ENCODE data around the gene ZACN.
A peak's percentile ranks its signal among the peaks of the same experiment; 100 is the strongest.

Gene ZACN

DNA sequence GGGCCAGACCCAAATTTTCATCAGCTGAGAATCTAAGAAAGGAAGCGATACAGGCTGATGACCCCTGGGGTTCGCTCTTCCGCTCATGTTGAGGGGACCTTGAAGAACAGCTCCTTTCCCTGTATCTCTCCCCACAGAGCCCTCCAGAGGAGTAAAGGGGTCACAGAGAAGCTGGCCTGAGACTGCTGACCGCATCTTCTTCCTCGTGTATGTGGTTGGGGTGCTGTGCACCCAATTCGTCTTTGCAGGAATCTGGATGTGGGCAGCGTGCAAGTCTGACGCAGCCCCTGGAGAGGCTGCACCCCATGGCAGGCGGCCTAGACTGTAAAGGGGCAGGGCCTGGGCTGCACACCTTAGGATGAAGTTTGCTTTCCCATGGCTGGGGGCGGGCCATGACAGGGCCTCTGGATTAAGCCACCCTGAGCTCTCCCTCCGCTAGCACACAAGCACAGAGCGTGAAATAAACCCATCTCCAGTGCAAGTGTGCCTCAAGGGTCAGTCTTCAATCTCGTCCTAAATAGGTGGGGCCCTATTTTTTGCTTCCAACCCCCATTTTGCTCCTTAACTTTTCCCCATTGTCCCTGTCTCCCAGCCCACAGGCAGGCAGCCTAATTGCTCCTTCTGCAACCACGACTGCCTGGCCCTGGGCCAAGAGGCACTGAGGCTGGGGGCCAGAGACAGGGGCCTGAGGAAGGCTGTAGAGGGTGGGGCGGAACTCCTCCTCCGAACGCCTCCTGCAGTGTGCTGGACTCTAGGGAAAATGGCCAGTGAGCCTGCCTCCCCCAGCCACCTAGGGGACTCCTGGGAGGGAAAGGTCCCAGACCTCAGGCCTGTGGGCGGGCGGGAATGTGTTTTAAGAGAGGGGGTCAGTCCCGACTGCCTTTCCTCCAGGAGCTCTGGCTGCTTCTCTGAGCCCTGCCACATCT is 3.6 kb downstream of the ZACN start:
- no peak for DNase-seq

DNA sequence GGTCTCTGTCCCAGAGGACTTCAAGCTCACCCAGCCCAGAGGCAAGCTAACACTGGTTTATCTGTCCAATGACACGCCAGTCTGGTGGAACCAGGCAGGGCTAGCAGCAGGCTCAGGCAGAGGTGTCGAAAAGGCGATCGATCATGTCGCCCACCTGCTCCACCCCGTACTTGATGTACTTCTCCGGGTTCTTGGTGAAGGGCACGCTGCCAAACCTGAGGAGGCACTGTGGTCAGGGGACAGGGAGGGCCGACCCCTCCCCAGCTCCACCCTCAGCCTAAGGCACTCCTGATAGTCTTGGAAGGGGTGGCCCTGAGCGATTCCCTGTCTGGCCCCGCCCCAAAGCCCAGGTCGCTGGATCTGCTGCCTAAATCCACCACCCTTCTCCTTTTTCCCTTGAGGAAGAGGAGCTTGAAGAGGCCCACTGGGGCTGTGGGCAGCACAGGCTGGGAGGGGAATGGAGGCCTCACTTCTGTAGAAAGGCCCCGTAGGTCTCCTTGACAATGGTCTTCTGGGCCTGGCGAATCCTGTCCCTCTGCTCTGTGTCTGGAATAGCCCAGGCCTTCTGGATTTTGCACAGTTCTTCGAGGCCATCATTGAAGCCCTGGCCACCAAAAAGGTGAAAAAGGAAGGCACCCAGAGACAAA is 4.7 kb downstream of the ZACN start:
- DNase-seq, result no peak

DNA sequence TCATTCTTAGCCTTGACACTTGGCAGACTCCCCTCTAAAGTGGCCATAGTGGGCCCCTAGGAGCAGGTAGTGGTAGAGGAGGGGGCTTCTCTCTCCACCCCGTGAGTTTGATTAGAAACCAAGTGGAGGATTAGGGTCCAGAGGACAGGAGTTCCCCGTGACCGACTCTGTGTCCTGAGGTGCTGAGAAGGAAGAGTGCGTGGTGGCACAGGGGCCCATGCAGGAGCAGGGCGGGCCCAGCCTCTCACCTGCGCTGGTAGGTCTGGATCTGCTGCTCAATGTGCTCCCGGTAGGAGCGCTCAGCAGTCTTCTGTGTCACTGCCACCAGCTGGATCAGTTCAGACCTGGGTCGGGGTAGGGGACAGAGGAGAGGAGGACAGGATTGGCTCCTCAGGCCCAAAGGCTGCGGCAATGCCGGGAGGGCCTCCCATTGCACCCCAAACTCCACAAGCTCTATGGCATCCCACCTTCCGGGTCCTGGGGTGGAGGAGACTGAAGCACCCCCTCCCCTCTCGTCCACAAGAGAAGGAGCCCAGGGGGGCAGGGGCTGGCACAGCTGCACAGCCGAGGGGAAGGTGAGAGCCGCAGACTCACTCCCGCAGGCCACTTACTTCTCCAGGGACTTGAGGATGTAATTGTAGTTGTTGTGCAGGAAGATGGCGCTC is 6.2 kb downstream of the ZACN start:
- no peak for DNase-seq

DNA sequence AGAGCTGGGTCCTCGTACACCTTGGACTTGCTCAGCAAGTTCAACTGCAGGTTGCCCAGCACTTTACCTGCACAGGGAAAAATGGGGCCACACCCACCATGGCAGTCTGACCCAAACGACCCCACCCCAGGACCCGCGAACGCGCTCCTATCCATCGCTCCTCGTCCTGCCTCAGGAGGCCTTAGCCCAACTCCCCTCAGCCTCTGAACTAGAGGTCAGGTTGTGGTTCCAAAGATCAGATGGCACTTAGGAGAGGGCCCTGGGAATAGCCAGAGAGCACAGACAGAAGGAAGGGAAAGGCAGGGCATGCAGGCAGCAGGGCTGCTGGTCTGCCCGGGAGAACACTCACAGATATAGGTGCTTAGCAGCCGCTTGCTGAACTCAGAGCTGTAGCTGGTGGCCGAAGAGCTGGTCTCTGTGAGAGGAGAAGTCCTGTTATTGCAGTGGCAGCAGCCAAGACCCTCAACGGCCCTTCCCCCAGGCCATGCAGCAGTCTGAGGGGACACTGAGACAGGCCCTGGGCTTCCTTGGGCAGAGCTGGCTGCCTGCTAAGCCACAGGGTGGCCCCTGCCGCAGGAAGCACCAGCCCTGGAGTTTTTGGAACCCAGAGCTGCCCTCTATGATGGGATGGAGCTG is 6.9 kb downstream of the ZACN start:
- DNase-seq, result no peak

DNA sequence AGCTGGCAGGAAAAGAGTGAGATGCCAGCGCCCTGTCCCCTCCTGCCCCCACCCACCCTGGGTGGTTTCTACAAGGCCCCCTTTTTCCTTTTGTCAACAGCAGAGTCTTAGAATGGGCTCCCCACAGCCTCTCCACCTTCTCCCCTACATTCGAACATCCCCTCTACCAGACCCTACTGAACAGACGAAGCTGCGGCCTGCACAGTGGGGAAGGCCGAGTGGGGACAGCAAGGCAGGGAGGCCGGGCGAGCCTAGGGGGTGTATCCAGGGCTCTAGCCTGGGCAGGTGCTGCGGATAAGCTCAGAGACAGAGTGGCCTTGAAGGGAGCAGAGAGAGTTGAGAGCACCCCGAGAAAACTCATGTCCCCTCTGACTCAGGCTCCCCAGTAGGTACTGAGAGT is 7.4 kb downstream of the ZACN start:
- DNase-seq, result no peak

DNA sequence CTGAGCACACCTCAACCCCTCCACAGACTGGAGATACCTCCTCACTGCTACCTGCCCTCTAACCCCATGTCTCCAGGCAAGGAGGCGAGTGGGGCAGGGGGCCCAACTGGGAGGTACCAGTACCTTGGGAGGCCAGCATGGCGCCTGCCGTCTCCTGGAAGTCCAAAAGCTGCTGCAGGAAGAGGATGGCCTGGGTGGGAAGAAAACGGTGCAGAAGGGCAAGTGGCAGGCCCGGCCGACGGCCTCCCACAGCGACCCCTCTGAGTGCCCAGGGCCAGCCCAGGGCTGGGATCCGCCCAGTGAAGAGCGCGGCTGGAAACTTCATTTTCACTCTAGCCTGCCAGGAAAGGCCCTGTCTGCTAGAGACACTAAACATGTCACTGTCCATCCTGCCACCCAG is 8.5 kb downstream of the ZACN start:
- no peak for DNase-seq

DNA sequence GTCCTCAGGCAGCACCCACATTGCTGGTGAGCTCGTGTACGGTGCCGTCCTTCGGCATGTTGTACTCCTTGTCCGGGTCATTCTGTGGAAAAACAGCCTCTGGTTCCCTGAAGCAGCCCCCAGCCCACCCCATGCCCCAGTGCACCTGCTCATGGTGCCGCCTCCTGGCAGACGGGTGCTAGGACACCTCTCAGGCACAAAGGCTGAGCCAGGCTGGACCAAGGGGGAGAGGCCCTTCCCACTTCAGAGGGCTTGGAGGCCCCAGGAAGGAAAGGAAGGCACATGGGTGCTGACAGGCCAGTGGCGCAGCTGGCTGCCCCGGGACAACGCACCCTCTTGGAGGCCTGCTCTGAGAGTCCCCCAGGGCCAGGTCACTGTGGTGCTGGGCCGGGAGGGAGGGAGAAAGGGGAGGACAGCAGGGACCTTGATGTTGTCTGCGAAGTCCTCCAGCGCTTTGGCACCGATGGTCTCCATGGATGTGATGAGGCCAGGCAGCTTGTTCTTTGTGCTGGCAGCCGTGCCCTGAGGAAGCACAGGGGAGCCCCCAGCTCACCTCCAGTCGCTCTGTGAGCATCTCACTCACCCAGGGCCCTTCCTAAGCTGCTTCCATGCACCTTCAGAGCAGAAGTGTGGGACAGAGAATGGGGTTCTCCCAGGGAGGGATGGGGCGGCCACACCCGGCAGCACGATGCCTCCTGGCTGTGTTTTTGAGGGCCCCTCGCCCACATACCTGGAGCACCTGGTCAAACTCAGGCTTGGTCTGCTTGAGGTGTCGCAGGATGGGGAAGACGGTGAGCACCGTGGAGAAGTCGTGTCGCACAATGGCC is 9.3 kb downstream of the ZACN start:
- no peak for DNase-seq

DNA sequence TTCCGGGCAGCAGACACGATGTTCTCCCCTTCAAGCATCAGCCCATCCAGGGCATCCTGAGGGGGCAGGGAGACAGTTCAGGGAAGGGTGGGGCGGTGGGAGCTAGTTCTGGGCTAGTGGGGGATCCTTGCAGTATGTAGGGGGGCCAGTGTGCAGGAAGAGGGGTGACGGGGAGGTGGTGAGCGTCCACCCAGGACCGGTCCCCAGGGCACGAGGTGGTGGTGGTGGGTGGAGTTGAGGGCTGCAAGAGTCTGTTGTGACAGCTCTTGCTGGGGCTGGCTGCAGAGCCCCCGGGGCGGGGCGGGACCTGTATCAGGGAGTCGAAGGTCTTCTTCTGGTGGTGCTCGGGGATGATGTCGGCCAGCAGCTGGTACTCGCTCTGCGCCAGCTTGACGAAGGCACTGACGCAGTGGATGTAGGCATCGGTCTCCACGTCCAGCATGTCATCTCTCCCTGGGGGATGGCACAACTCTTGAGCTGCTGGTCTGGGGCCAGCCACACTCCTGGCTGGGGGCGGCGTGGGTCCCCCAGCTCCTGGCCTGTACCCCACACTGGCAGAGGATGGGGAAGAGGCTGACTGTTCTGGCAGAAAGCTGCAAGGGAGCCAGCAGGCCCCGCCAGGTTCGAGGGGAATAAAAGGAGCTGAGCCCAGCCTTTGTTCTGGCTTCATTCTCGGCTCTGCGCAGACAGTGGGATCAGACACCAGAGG is 10.0 kb downstream of the ZACN start:
- no peak for DNase-seq

DNA sequence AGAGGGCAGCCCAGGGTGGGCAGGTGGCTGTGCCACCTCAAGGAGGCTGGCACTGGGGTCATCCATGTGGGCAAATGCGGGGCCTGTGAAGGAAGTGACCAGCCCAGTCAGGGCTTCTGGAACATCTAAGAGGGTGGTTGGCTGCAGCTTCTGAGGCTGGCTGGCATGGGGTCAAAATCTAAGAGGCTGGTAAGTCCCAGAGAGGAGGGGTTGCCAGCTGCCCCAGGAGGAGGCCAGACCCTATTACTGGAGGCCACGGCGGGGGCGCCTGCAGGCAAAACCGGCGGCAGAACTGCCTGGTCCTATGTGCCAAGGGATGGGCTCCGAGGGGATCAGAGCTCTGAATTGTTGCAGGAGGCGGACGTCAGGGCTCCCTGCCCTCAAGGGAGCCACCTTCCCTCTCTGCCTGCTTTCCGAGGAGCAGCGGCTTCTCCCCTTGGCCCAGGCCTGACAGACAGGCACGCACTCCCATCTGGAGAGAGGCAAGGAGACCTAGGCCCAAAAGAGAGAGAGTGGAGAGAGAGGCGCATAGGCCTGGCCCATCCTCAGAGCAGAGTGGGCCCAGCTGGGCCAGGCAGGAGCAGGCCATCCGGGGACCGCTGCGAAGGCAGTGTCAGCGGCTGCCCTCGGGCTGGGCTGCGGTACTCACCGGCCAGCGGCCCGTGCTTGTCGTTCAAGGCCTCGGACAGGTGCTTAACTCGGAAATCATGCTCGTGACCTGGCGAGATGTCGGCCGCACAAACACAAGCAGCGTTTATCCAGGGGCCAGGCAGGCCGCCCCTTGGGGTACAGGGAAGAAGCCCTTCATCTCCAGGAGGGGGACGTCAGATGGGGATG is 10.9 kb downstream of the ZACN start:
- no peak for DNase-seq

DNA sequence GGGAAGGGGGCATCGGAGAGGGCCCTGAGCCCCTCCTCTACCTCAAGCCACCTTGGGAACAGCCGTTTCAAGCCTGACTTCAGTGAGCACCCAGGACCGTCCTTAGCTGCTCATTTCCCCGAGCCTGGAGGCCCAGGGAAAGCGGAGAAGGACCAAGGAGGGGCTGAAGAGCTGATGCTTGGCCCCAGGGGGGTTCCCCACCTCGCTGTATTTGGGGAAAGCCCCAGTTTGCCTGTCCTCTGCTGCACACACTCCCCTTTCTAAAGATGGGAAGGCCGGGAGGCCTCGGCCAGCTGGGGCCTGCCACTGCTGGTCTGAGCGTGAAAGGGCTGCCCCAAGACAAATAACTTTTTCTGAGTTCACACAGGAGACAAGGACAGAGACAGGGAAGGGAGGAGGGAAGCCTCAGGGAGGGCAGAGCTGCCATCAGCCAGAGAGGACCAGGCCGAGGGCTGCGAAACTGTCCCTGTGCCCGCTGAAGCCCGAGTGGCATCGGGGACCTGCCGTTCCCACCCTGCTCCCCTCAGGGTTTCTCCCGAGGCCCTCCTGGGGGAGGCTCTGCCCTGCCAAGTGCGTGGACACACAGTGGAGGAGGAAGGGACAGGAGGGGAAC is 11.6 kb downstream of the ZACN start:
- DNase-seq, result no peak

DNA sequence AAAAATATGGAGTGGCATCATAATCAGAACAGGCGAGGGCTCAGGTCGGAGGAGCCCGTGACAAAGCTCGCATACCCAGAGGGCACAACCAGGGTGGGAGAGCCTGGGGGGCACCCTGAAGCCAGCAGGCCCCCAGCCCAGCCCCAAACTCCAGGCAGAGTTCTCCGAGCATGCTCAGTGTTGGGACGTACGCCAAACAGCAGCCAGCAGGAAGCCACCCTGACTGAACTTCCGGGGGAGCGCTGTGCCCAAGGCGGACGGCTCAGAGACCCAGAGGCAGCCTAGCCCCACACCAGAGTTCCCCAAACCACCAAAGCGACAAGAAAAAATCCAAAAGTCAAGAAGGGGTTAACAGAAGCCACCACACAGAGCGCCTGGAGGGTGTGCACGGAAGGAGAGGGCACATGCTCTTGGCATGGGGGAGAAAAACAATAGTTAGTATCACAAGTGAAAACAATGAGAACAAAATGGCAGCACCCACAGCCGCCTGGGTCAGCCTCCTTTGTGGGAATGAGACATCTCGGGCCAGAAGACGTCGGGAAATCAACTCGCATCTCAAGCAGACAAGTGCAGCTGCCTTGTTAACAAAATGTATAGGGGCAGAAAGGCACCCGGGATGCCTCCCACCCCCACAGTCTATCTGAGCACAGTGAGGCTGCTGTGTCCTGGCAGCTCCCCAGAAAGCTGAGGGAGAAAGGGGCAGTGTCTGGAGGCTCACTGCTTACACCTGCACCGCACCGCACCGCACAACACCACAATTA is 12.7 kb downstream of the ZACN start:
- DNase-seq, result no peak

DNA sequence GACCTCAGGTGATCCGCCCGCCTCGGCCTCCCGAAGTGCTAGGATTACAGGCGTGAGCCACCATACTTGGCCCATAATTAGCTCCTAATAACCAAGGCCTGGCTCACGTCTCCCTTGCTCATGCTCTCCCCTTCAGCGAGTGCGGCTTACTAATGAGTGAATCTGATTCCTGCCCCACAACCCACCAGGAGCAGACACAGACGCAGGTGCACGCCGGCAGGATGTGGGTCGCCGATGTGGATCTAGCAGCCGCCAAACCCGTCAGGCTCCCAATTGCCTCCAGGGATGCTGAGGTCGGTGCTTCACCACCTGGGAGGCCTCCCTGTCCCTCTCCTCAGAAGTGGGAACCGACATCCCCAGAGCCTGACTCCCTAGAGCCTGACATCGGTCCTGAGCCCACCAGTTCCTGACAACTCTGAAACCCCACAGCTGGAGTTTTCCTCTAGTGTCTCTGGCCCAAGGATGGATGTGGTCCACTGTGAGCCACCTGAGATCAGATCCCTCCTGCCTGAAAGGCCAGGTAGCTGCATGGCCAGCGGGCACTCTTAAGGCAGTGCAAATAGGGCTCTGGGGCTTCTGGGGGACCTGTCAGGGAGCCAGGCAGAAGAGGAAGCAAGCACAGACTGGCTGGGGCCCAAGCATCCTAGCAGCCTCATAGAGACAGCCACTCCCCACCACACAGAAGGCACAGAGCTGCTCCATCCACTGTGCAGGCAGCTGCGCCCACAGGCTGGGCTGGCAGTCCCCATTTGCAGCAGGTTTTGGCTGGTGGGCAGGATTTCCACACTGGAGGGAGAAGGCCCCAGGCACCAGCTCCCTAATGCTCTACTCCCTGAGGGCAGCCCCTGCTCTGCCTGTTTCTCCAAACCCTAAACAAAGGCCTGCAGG is 13.8 kb downstream of the ZACN start:
- DNase-seq, result no peak

DNA sequence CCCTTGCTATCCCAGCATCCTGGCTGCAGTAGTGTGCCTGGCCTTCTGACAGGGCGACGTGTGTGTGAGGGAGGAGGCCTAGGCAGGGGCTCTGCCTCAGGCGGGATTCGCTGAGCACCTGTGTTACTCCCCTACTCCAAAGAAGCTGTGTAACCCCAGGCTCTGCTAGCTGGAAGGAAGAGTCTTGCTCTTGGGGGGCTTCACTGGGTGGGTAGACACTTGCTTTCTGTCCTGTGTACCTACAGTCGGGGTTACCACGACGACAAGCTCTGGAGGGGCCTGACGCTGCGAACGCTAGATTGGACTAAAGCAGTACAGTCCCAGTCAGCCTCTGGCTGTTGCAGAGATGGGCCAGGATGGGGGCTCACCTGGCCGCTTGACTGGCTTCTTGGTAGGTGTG is 15.1 kb downstream of the ZACN start:
- no peak for DNase-seq

DNA sequence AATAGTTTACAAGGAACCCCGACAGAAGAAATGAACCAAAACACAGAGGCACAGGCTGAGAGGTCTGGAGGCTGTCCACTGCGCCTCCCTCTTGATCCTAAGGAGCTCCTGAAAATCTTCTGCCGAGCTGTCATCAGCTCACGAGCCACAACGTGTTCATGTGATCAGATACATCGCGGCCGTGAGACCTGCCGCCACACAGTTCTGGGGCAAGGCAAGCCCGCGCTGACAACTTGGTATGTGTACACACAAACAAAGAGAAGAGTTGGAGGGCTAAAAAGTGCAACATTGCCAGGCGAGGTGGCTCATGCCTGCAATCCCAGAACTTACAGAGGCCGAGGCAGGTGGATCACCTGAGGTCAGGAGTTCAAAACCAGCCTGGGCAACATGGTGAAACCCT is 17.0 kb downstream of the ZACN start:
- no peak for DNase-seq

DNA sequence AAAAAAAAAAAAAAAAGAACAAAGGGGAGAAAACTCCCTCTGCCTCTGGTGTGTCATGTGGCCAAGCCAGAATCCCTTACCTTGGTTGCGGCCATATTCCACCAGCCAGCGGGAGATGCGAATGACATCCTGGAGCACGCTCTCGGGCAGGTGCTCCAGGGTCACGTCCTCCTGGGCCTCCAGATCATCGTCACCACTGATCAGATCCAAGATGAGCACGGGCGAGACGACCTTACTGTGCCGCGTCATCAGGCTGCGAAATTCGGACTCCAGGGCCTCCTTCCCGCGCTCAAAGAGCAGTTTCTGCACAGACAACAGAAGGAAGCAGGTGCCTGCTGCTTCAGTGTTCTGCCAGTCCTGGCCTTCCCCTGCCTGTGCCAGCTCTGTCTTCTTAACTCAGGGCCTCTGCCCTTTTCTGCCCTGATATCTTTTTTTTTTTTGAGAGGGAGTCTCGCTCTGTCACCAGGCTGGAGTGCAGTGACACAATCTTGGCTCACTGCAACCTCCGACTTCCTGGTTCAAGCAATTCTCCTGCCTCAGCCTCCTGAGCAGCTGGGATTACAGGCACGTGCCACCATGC is 18.8 kb downstream of the ZACN start:
- no peak for DNase-seq

DNA sequence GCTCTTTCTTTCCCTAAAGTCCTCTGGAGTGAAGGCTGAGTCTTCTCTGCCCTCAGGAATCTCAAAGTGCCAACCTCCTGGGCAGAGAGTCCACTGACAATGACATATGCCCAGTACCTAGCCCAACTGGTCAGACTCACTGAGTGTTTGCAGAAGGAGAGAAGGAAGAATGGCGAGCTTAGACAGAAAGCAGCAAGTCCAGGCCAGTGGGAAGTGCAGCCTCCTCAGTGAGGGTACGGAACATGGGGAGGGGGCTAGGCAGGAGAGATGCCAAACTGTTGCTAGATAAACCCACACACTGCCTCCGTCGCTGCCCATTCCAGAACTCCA is 23.9 kb downstream of the ZACN start:
- DNase-seq, result no peak

DNA sequence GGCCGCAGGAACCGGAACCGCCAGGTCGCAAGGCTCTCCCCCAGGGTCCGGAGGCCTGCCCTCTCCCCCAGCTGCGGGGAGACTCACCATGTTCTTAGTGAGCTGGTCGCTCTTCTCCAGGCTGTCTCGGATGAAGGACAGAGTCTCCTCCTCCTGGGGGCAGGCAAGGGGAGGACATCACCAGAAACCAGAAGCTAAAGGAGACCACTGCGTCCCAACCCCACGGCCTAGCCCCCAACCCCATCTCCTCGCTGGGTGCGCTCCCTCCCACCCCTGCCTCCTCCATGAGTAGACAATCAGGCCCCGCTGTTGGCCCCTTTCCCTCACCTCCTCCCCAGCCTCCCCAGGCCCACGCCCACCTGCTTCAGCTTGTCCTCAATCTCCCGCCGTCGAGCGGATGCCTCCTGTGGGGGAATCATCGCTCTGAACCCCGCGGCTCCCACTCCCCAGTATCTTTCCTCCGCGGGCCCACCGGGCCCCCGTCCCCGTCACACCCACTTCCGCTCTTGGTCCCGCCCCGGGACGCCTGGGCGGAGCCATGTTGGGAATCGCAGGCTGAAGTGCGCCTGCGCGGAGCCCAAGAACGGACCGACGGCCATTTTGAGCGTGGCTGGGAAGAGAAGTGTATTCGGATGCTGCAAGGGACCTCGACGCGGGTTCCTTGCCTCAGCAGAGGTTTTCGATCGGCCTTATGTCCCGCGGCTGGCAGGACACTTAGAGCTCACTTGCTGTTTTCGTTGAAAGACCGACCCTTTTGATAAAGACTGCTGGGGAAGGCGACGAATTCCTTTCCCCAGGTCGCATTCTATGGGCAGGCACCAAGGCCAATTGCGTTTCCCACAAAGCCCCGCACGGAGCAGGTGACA is 24.5 kb downstream of the ZACN start, which contains the start of gene EXOC7:
EXOC7 (minus strand) TSS at position 514 of the 866 bp plus-strand sequence; CDS start at position 419, 95 bp downstream.
- DNase-seq, result peak; percentile 94
